Chondrocyte (in vitro differentiated cells): ENCODE data around the gene ADGRG1. TPM values are rescaled to one million over a fixed set of nuclear protein-coding genes. Genes with fewer than 3 reads are reported as not detected.
"Not testable (repeated sequence)": the region's sequence is repeated elsewhere in the genome, so short reads cannot be mapped to it uniquely, and the experiment has no call there.

Experiments used
- DNase-seq: peaks from one replicate; pipeline ENCODE4 v3.0.0; 2021; ENCODE audit warnings: mixed read lengths, low spot score
- H3K27ac Mint-ChIP-seq: one replicate; pipeline ENCODE4 v1.8.0; 2021; ENCODE audit warnings: mild to moderate bottlenecking, moderate library complexity, mixed read lengths; ENCODE audit not compliant: unreplicated experiment
- H3K27me3 Mint-ChIP-seq: 2 replicates; pipeline ENCODE4 v1.8.0; 2021; ENCODE audit warnings: low read depth, mixed read lengths
- H3K36me3 Mint-ChIP-seq: 2 replicates; pipeline ENCODE4 v1.8.0; 2021; ENCODE audit warnings: low read depth, mixed read lengths
- H3K4me1 Mint-ChIP-seq: 2 replicates; pipeline ENCODE4 v1.8.0; 2021; ENCODE audit warnings: low read depth, mild to moderate bottlenecking, mixed read lengths
- H3K4me3 Mint-ChIP-seq: one replicate; pipeline ENCODE4 v1.8.0; 2021; ENCODE audit warnings: mild to moderate bottlenecking, moderate library complexity, mixed read lengths; ENCODE audit not compliant: unreplicated experiment
- H3K9me3 Mint-ChIP-seq: 2 replicates; pipeline ENCODE4 v1.8.0; 2021; ENCODE audit warnings: low read depth, mixed read lengths
- total RNA-seq: library from RNA; stranded (reverse); gene quantifications from 3 replicates; pipeline ENCODE4 v1.2.1, GENCODE V29; 2021
- TF ChIP-seq, protein P1 (sequence below): fragments of 200-600 bp; sonication (generic); IDR thresholded peaks from 2 replicates; pipeline ENCODE4 v1.5.0; 2021; ENCODE audit warnings: antibody characterized with exemption, mild to moderate bottlenecking, moderate library complexity

The ADGRG1 gene
- total RNA-seq, 1 donor from 2014 or later = 57.8 TPM

DNA sequence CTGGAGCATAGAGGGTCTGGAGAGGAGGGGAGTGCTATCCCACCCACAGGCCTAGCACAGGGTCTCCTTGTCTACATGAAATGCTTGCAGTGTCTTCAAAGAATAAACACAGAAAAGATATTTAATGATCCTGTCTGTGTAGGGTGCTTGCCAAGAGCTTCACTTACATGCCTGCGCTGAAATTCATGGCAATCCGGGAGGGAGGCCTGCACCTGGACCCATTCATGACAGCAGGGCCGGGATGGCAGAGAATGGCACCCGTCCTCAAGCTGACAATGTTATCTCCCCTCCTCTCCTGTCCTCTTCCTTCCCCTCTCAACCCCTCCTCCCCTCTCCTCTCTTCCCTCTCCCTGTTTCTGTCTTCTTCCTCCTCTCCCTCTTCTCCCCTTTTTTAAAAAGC, 41.8 kb downstream of the ADGRG1 start:
- Mint-ChIP-seq H3K4me1 (no peaks in the 10 kb centered on the region), H3K9me3 (no peaks in the 10 kb centered on the region), H3K4me3 (no peak overlapping the region), H3K27ac (no peak overlapping the region), H3K27me3 (peaks cover 17% of the 10 kb centered on the region), H3K36me3 (no peaks in the 10 kb centered on the region)
- TF ChIP-seq, protein P1, sequence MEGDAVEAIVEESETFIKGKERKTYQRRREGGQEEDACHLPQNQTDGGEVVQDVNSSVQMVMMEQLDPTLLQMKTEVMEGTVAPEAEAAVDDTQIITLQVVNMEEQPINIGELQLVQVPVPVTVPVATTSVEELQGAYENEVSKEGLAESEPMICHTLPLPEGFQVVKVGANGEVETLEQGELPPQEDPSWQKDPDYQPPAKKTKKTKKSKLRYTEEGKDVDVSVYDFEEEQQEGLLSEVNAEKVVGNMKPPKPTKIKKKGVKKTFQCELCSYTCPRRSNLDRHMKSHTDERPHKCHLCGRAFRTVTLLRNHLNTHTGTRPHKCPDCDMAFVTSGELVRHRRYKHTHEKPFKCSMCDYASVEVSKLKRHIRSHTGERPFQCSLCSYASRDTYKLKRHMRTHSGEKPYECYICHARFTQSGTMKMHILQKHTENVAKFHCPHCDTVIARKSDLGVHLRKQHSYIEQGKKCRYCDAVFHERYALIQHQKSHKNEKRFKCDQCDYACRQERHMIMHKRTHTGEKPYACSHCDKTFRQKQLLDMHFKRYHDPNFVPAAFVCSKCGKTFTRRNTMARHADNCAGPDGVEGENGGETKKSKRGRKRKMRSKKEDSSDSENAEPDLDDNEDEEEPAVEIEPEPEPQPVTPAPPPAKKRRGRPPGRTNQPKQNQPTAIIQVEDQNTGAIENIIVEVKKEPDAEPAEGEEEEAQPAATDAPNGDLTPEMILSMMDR = no peak
- DNase-seq = no peak

DNA sequence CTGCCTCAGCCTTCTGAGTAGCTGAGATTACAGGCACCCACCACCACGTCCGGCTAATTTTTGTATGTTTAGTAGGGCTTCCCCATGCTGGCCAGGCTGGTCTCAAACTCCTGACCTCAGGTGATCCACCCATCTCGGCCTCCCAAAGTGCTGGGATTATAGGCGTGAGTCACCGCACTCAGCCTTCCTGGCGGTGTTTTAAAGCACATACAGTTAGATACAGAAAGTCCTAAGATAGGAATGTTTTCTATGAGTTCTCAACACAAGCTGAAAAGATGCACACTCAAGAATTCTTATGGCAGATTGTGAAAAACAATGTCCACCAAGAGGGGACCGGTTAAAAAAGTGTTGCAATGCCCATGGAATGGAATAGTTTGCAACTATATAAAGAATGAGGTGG, 43.0 kb downstream of the ADGRG1 start:
- not testable (repeated sequence) for H3K9me3 Mint-ChIP-seq, H3K4me1 Mint-ChIP-seq, H3K27ac Mint-ChIP-seq, DNase-seq, H3K4me3 Mint-ChIP-seq, H3K36me3 Mint-ChIP-seq
- peaks cover 17% of the 10 kb centered on the region for H3K27me3 Mint-ChIP-seq

DNA sequence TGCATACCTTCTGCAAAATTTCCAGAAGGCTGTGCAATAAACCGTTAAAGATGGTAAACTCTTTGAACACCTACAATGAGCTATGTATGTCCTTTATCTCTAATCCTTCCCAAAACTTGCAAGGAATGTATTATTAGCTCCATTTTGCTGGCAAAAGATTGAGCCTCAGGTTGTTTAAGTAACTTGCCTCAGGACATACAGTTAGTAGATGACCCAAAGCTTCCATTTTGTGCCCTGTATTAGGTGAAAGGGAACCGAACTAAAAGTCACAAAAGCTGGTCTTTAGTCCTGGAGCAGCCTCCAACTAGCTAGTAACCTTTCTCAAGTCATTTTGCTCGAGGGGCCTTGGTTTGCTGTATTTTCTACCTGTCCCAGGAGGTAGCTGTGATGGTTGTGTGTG, 44.0 kb downstream of the ADGRG1 start:
- H3K9me3 Mint-ChIP-seq = no peaks in the 10 kb centered on the region
- DNase-seq = no peak
- peaks cover 4% of the 10 kb centered on the region for H3K4me1 Mint-ChIP-seq
- no peak overlapping the region for H3K4me3 Mint-ChIP-seq
- H3K36me3 Mint-ChIP-seq = no peaks in the 10 kb centered on the region
- peaks cover 17% of the 10 kb centered on the region for H3K27me3 Mint-ChIP-seq
- TF ChIP-seq, protein P1 = no peak
- H3K27ac Mint-ChIP-seq = no peak overlapping the region

DNA sequence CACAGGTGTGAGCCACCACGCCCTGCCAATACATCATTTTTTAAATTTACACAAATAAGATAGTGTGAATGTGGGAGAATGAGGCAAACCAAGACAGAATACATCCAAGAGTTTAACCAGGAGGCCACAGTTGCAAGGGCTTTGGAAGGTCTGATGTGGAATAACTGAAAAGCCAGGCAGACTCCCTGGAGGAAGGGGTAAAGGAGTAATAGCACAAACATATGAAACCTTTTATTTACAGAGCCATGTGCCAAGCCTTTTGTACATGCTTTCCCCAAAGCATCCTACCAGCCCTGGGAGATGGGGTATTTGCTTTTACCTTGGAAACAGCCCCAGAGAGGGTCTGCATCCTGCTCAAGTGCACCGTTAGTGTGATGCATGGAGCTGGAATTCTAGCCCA, 44.4 kb downstream of the ADGRG1 start:
- peaks cover 17% of the 10 kb centered on the region for H3K27me3 Mint-ChIP-seq
- TF ChIP-seq, protein P1 = no peak
- H3K4me1 Mint-ChIP-seq = peaks cover 8% of the 10 kb centered on the region
- H3K9me3 Mint-ChIP-seq = no peaks in the 10 kb centered on the region
- no peak overlapping the region for H3K4me3 Mint-ChIP-seq
- no peaks in the 10 kb centered on the region for H3K36me3 Mint-ChIP-seq
- DNase-seq = no peak
- H3K27ac Mint-ChIP-seq = no peak overlapping the region

DNA sequence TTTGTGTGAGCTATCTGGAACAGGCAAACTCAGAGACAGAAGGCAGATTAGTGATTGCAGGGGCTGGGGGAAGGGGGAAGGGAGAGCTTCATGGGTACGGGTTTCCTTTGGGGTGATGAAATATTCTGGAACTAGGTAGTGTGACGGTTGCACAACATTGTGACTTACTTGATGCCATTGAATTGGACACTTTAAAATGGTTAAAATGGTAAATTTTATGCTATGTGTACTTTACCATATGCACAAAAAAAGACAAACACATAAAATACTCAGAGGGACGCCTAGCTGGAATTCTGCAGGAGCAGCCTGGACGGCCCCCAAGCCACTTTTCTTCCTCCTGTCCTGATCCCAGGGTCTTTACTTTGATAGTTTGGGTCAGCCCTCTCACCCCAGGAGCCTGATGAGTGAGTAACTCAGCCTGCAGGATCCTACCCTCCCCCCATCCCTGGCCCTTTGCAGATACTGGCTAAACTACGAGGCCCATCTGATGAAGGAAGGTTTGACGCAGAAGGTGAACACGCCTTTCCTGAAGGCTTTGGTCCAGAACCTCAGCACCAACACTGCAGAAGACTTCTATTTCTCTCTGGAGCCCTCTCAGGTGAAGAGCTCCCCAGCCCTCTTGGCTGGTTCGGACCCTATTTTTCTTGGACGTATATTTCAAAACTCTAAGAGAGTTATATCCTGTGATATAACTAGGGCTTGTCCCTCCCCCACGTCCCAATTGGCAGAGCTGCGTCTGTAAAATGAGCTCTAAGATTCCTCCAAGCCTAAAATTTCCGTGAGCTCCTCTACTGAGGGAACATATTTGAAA, 47.5 kb downstream of the ADGRG1 start:
- Mint-ChIP-seq H3K9me3 (no peaks in the 10 kb centered on the region), H3K27ac (no peak overlapping the region), H3K27me3 (peaks cover 14% of the 10 kb centered on the region), H3K4me1 (peaks cover 8% of the 10 kb centered on the region), H3K36me3 (no peaks in the 10 kb centered on the region), H3K4me3 (no peak overlapping the region)
- no peak for DNase-seq
- TF ChIP-seq, protein P1 = no peak

DNA sequence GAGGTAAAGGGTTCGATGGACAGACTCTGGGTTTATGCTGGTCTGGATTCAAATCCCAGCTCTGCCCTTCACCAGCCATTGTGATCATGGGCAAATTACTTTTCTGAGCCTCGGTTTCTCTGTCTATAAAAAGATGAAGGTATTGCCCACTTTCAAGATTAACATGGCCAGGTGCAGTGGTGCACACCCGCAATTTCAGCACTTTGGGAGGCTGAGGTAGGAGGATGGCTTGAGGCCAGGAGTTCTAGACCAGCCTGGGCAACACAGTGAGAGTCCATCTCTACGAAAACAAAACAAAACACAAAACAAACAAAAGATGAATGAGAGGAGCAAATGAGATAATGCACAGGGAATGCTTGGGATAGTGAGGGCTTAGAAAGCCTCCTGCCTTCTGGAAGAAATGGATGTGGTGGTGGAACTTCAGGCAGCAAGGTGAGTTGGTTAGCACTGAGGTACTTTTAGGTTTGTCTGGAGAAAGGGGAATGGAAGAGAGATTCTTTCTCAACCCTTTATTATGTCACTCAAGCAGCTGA, 48.2 kb downstream of the ADGRG1 start:
- Mint-ChIP-seq H3K4me3 (no peak overlapping the region), H3K27ac (no peak overlapping the region), H3K9me3 (no peaks in the 10 kb centered on the region), H3K36me3 (no peaks in the 10 kb centered on the region), H3K4me1 (peaks cover 8% of the 10 kb centered on the region), H3K27me3 (peaks cover 14% of the 10 kb centered on the region)
- TF ChIP-seq, protein P1 = no peak
- no peak for DNase-seq
